Measurements from ENCODE around the gene SEC62. TPM values are rescaled to one million over a fixed set of nuclear protein-coding genes. Genes with fewer than 3 reads are reported as not detected.
"Not testable (repeated sequence)": the region's sequence is repeated elsewhere in the genome, so short reads cannot be mapped to it uniquely, and the experiment has no call there.

SEC62 gene
- total RNA-seq, 1 experiment from 2014 or later, result 25.8 TPM

- DNase-seq (ENCODE audit: low read depth), result no peak
Observed at GRCh38 chr3:170016057-170016456, 49.5 kb downstream of the SEC62 start.

GRCh38 chr3:170019306-170019705, 52.7 kb downstream of the SEC62 start:
- DNase-seq (ENCODE audit: low read depth), result not testable (repeated sequence)

GRCh38 chr3:170021083-170021482, 54.5 kb downstream of the SEC62 start:
- DNase-seq (ENCODE audit: low read depth), result no peak

GRCh38 chr3:170022336-170022735, 55.7 kb downstream of the SEC62 start:
- no peak for DNase-seq (ENCODE audit: low read depth)

GRCh38 chr3:170023165-170023564, 56.6 kb downstream of the SEC62 start:
- no peak for DNase-seq (ENCODE audit: low read depth)

- no peak for DNase-seq (ENCODE audit: low read depth)
Observed at GRCh38 chr3:170024581-170024980, 58.0 kb downstream of the SEC62 start.

GRCh38 chr3:170027233-170028102, 60.9 kb downstream of the SEC62 start:
- no peak for DNase-seq (ENCODE audit: low read depth)

GRCh38 chr3:170033489-170033888, 66.9 kb downstream of the SEC62 start:
- no peak for DNase-seq (ENCODE audit: low read depth)

GRCh38 chr3:170037463-170038433, 71.1 kb downstream of the SEC62 start, which contains the start of gene GPR160:
Gene GPR160 (plus strand): TSS chr3:170037995. CDS start chr3:170083973, 45,978 bp downstream.
- DNase-seq (ENCODE audit: low read depth), result peak; percentile 31

- DNase-seq (ENCODE audit: low read depth), result no peak
Observed at GRCh38 chr3:170038434-170039110, 72.0 kb downstream of the SEC62 start.

GRCh38 chr3:170040418-170040817, 73.8 kb downstream of the SEC62 start:
- DNase-seq (ENCODE audit: low read depth), result no peak

- peak; percentile 57 for DNase-seq (ENCODE audit: low read depth)
Observed at GRCh38 chr3:170043506-170043905, 76.9 kb downstream of the SEC62 start.

- no peak for DNase-seq (ENCODE audit: low read depth)
Observed at GRCh38 chr3:170044271-170044670, 77.7 kb downstream of the SEC62 start.

GRCh38 chr3:170044795-170045244, 78.2 kb downstream of the SEC62 start:
- DNase-seq (ENCODE audit: low read depth), result no peak

- DNase-seq (ENCODE audit: low read depth), result no peak
Observed at GRCh38 chr3:170046269-170047132, 79.9 kb downstream of the SEC62 start.

- no peak for DNase-seq (ENCODE audit: low read depth)
Observed at GRCh38 chr3:170047133-170047404, 80.5 kb downstream of the SEC62 start.

Other genes with a start within 250 kb of the SEC62 start
- gene TERC, start 201.7 kb upstream of the SEC62 start, total RNA-seq (2014; rRNA removed; shearing (Covaris generic)), result 45.8 and 88.5 TPM in 2 replicates
- gene ACTRT3, start 197.2 kb upstream of the SEC62 start, total RNA-seq (2014; rRNA removed; shearing (Covaris generic)), result 1.3 and 1.6 TPM in 2 replicates
- gene MYNN, start 193.4 kb upstream of the SEC62 start, total RNA-seq (2014; rRNA removed; shearing (Covaris generic)), result 23.8 and 27.0 TPM in 2 replicates
- gene LRRIQ4, start 153.9 kb upstream of the SEC62 start, total RNA-seq (2014; rRNA removed; shearing (Covaris generic)), result not detected in 2 replicates
- gene LRRC34, start 153.9 kb upstream of the SEC62 start, total RNA-seq (2014; rRNA removed; shearing (Covaris generic)), result 8.5 and 9.4 TPM in 2 replicates
- gene LRRC31, start 96.9 kb upstream of the SEC62 start, total RNA-seq (2014; rRNA removed; shearing (Covaris generic)), result not detected in 2 replicates
- not detected in 2 replicates for gene SAMD7, start 55.2 kb upstream of the SEC62 start, total RNA-seq (2014; rRNA removed; shearing (Covaris generic))
- 0.24 and 0.29 TPM in 2 replicates for gene GPR160, start 71.2 kb downstream of the SEC62 start, total RNA-seq (2014; rRNA removed; shearing (Covaris generic))
- 19.2 and 43.9 TPM in 2 replicates for gene PHC3, start 214.9 kb downstream of the SEC62 start, total RNA-seq (2014; rRNA removed; shearing (Covaris generic))

Data from RPMI7951 (cell line).